ENCODE data around the gene RPTOR.

The RPTOR gene

GRCh38 chr17:80716986-80717719 lies 172.5 kb downstream of the RPTOR start:
- no peak for DNase-seq
- in situ Hi-C loops (cut with HindIII; ENCODE audit: low pct_ligation_motif_present, low pct_unique_long_range_greater_than_20kb, low sequenced_read_pairs), result no loop called here

- DNase-seq, result no peak
- in situ Hi-C loops (cut with HindIII; ENCODE audit: low pct_ligation_motif_present, low pct_unique_long_range_greater_than_20kb, low sequenced_read_pairs), result no loop called here
Observed at GRCh38 chr17:80717720-80718083, 173.1 kb downstream of the RPTOR start.

GRCh38 chr17:80718428-80718827 lies 173.8 kb downstream of the RPTOR start:
- no peak for DNase-seq

GRCh38 chr17:80719449-80719848 lies 174.8 kb downstream of the RPTOR start:
- DNase-seq, result no peak
- in situ Hi-C loops (cut with HindIII; ENCODE audit: low pct_ligation_motif_present, low pct_unique_long_range_greater_than_20kb, low sequenced_read_pairs), result no loop called here

More at GRCh38 chr17:80718428-80718827, 173.8 kb downstream of the RPTOR start:
- in situ Hi-C loops (cut with HindIII; ENCODE audit: low pct_ligation_motif_present, low pct_unique_long_range_greater_than_20kb, low sequenced_read_pairs), result no loop called here

DNA sequence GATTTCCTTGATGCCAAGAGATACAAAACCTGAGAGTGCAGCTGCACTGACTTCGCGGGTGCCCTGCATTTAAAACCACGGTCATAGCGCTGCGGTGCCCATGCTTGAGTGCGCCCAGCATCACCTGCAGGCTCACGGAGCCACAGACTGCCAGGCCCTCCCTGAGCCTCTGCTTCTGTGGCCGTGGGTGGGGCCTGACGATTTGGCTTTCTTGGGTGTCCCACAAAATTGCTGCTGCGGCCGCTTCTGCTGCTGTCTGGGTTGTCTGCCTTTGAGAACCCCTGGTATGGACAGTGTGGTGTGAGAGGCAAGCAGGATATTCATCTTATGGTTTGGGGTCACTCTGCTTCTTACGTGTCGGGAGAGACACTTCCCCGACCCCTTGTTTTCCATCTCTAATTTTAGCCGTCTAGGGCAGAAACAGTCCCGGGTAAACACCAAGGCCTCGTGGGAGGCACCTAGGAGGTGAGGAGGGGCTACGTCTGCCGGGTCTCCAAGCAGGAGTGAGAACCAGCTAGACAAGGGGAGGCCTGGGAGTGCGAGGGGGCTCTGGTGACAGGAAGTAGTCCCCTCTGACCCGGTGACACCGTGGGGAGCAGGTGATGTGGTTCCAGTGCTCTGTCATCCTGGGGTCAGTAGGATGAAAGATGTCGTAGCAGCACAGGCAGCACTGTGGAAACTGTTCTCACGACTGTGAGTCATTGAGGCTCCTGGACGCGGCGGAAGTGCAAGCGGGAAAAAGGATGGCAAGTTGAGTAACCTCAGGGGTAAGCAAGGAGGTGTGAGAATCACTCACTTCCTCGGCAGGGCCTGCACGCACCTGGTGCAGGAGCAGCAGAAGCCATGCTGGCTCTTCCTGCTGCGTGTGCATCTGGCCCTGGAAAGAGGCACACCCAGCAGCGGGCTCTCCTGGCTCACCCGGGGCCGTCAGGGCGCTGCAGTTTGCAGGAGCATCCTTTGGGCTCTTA lies 176.3 kb downstream of the RPTOR start:
- in situ Hi-C loops (cut with HindIII; ENCODE audit: low pct_ligation_motif_present, low pct_unique_long_range_greater_than_20kb, low sequenced_read_pairs), result no loop called here
- DNase-seq, result peak; percentile 87

GRCh38 chr17:80722661-80723060 lies 178.0 kb downstream of the RPTOR start:
- no peak for DNase-seq
- in situ Hi-C loops (cut with HindIII; ENCODE audit: low pct_ligation_motif_present, low pct_unique_long_range_greater_than_20kb, low sequenced_read_pairs), result no loop called here

DNA sequence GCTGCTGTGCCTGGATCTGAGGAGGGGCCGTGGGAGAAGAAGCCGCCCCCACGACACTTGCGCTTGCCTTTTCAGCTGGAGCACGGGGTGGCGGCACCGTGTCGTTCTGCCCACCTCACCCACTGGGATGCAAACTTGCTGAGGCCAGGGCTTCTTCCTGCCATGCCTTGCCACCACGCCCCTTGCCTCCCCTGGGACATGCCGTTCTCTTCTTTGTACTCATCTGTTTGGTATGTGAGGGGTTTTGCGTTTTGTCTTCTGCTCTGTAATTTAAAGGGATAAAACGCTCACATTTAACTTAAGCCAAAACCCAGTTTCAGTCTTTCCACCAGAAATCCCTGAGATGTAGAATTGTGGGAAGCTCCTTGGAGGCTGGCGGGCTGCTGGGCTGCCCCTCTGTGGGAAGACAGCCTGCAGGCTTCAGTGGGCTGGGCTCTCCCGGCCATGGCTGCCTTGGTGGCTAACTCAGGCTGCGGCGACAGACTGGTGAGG lies 180.2 kb downstream of the RPTOR start:
- in situ Hi-C loops (cut with HindIII; ENCODE audit: low pct_ligation_motif_present, low pct_unique_long_range_greater_than_20kb, low sequenced_read_pairs), result no loop called here
- DNase-seq, result peak; percentile 62

DNA sequence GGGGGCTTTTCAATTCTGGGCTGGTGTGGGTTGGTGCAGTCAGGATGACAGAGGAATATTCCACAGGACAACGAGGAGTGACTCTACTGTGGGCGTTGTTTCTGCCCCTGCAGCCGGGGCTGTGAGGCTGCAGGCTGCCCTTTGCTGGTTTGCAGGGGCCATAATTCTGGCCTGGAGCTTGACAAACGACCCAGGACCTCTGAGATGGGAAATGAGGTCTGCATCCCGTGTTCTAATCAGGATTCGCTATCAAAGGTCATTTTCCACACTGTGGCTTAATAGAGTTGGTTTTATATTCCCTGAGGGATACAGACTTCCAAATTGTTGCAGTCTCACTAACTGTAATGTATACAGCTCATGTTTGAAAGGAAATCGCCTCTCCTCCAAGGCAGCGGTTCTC lies 180.9 kb downstream of the RPTOR start:
- no peak for DNase-seq
- in situ Hi-C loops (cut with HindIII; ENCODE audit: low pct_ligation_motif_present, low pct_unique_long_range_greater_than_20kb, low sequenced_read_pairs), result no loop called here

DNA sequence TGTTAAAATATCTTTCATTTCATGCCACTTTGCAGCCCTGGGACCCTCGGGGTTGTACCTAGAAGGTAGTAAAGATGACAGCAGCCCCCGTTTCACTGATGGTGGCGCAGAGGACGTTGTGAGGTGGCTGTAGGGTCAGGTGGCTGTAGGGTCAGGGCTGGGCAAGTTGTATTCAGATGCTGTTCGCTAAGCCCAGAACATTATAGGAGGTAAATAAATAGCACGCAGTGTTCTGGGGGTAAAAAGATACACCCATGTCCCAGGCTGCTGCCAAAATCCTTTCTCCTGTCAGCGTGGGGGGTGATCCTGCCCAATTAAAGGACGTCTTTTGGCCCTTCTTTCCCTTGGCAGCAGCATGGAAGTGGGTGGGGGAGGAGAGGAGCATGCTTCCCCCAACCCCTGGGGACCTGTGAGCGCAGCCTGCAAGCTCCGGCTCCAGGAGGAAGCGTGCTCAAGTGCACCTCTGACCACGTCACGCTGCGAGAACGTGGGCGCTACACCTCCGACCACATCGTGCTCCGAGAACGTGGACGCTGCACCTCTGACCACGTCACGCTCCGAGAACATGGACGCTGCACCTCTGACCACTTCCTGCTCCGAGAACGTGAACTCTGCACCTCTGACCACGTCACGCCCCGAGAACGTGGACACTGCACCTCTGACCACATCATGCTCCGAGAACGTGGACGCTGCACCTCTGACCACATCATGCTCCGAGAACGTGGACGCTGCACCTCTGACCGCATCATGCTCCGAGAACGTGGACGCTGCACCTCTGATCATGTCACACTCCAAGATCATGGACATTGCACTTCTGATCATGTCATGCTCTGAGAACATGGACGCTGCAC lies 182.1 kb downstream of the RPTOR start:
- no peak for DNase-seq
- in situ Hi-C loops (cut with HindIII; ENCODE audit: low pct_ligation_motif_present, low pct_unique_long_range_greater_than_20kb, low sequenced_read_pairs), result no loop called here

DNA sequence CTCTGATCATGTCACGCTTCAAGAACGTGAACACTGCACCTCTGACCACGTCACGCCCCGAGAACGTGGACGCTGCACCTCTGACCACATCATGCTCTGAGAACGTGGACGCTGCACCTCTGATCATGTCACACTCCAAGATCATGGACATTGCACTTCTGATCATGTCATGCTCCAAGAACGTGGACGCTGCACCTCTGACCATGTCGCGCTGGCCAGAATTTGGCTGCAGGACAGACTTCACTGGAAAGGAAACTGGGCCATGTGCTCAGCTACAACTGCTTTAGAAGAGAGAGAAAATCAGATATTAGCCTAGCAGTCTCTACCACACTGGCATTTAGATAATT lies 182.7 kb downstream of the RPTOR start:
- no peak for DNase-seq
- in situ Hi-C loops (cut with HindIII; ENCODE audit: low pct_ligation_motif_present, low pct_unique_long_range_greater_than_20kb, low sequenced_read_pairs), result no loop called here

DNA sequence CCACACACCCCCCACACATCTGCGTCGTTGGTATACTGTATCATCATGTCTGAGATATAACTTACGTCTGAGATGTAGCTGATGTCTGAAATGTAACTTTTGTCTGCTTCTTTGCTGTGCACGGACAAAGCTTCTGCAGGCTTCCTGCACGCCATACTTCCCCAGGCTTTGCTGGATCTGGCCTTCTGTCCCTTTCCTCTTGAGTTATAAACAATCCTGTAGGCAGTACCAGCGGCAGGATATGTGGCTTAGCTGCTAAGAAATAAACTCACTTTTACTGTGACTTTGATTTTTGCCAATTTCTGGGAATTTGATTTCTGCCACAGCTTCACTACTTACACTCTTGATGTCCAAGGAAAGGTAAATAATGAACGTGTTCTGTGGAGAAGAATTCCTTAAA lies 184.4 kb downstream of the RPTOR start:
- no peak for DNase-seq
- in situ Hi-C loops (cut with HindIII; ENCODE audit: low pct_ligation_motif_present, low pct_unique_long_range_greater_than_20kb, low sequenced_read_pairs), result no loop called here

DNA sequence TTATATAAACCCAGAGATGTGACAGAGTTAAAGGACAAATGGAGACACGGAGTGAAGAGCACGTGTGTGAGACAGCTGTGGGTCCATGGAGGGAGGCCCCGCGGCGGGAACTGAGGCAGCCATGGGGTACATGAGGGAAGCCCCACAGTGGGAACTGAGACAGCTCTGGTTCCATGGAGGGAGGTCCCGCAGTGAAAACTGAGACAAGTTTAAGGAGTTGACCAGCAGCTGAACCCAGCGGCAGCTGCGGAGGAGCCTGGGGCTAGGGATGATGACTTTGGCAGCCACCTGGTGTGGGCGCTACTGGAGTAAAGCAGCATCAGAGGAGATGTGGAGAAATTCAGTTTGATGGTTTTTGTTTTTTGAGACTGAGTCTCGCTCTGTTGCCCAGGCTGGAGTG lies 185.1 kb downstream of the RPTOR start:
- in situ Hi-C loops (cut with HindIII; ENCODE audit: low pct_ligation_motif_present, low pct_unique_long_range_greater_than_20kb, low sequenced_read_pairs), result no loop called here
- DNase-seq, result no peak

DNA sequence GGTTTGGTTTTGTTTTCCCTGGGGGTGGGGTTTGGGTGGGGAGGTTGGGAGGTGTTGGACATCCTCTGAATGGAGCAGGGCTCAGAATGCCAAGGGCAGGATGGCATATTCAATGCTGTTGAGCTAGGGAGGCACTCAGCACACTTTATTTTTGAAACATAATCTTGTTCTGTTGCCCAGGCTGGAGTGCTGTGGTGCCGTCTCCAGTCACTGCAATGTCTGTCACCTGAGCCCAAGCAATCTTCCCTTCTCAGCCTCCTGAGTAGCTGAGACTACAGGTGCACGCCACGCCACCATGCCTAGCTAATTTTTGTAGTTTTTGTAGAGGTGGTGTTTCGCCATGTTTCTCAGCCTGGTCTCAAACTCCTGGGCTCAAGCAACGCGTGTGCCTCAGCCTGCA lies 186.1 kb downstream of the RPTOR start:
- DNase-seq, result no peak
- in situ Hi-C loops (cut with HindIII; ENCODE audit: low pct_ligation_motif_present, low pct_unique_long_range_greater_than_20kb, low sequenced_read_pairs), result no loop called here

- in situ Hi-C loops (cut with HindIII; ENCODE audit: low pct_ligation_motif_present, low pct_unique_long_range_greater_than_20kb, low sequenced_read_pairs), result no loop called here
- DNase-seq, result no peak
Observed at GRCh38 chr17:80731323-80731722, 186.7 kb downstream of the RPTOR start.

DNA sequence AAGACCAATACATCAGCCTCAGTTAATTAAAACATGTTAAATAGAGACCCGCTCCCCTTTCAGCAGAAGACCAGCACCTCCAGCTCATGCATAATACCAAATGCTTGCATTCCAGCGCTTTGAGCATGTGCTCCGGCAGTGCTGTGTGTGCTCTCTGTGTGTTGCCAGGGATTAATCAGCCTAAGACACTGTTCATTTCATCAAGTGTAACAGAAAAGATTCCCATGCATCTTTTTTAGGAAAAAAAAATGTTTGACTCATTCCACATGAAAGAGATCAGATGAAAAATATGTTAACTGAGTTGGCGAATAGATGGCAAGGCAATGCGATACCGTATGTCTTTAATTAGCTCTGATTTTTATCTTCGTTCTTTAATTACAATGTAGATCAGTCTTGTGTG lies 187.6 kb downstream of the RPTOR start:
- in situ Hi-C loops (cut with HindIII; ENCODE audit: low pct_ligation_motif_present, low pct_unique_long_range_greater_than_20kb, low sequenced_read_pairs), result no loop called here

GRCh38 chr17:80737106-80738019 lies 192.7 kb downstream of the RPTOR start:
- in situ Hi-C loops (cut with HindIII; ENCODE audit: low pct_ligation_motif_present, low pct_unique_long_range_greater_than_20kb, low sequenced_read_pairs), result no loop called here
- DNase-seq, result no peak

More for the DNA sequence above, 187.6 kb downstream of the RPTOR start:
- no peak for DNase-seq

- in situ Hi-C loops (cut with HindIII; ENCODE audit: low pct_ligation_motif_present, low pct_unique_long_range_greater_than_20kb, low sequenced_read_pairs), result no loop called here
- no peak for DNase-seq
Observed at GRCh38 chr17:80738020-80738808, 193.6 kb downstream of the RPTOR start.

Measured in ACHN (cell line).